ENCODE data around the gene ADGRB3. TPM values are rescaled to one million over a fixed set of nuclear protein-coding genes. Genes with fewer than 3 reads are reported as not detected.
"Not testable (repeated sequence)": the region's sequence is repeated elsewhere in the genome, so short reads cannot be mapped to it uniquely, and the experiment has no call there.

ADGRB3 gene
- total RNA-seq, 1 donor from 2014 or later, result 8.9 TPM

DNA sequence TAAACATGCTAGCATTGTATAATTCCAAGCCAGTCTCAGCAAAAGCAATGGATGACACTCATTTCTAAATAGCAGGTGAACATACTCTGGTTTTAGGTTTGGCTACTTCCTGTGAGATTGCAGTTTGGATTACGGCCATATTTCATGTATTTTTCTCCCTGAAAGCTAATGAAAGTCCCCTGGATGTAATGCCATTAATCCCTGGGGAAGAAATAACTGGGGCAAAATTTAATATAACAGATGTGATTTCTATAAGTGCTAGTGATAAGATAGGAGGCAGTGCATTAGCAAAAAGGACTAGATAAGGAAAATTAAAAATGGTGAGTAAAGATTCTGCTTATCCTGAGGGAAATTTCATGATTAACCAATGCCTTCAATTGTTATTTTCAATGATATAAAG lies 238.2 kb downstream of the ADGRB3 start:
- Mint-ChIP-seq H3K9me3 (ENCODE audit: unreplicated experiment) (no peaks in the 10 kb centered on the region), H3K36me3 (ENCODE audit: unreplicated experiment) (no peaks in the 10 kb centered on the region), H3K4me1 (ENCODE audit: unreplicated experiment) (no peaks in the 10 kb centered on the region), H3K27me3 (ENCODE audit: unreplicated experiment) (peaks cover 12% of the 10 kb centered on the region), H3K27ac (ENCODE audit: unreplicated experiment) (no peak overlapping the region), H3K4me3 (ENCODE audit: unreplicated experiment) (no peak overlapping the region)
- TF ChIP-seq, protein P1, sequence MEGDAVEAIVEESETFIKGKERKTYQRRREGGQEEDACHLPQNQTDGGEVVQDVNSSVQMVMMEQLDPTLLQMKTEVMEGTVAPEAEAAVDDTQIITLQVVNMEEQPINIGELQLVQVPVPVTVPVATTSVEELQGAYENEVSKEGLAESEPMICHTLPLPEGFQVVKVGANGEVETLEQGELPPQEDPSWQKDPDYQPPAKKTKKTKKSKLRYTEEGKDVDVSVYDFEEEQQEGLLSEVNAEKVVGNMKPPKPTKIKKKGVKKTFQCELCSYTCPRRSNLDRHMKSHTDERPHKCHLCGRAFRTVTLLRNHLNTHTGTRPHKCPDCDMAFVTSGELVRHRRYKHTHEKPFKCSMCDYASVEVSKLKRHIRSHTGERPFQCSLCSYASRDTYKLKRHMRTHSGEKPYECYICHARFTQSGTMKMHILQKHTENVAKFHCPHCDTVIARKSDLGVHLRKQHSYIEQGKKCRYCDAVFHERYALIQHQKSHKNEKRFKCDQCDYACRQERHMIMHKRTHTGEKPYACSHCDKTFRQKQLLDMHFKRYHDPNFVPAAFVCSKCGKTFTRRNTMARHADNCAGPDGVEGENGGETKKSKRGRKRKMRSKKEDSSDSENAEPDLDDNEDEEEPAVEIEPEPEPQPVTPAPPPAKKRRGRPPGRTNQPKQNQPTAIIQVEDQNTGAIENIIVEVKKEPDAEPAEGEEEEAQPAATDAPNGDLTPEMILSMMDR (IDR thresholded peaks at IDR 0.05), result no peak
- DNase-seq (ENCODE audit: extremely low spot score, unreplicated experiment), result no peak

DNA sequence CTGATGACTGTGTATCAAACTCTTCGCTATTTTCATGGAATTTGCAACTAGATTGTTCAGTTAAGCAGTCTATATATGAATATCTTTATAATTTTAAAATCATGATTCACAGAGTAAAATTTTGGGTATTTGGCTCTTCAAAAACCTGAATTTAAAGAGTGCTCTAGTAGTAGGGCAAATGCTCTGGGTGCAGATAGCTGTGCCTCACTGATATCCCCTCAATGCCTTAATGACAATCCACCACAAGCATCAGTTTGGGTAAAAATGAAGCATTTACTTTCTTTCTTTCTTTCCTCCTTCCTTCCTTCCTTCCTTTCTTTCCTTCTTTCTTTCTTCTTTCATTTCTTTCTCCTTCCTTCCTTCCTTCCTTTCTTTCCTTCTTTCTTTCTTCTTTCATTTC lies 239.7 kb downstream of the ADGRB3 start:
- Mint-ChIP-seq H3K36me3 (ENCODE audit: unreplicated experiment) (no peaks in the 10 kb centered on the region), H3K9me3 (ENCODE audit: unreplicated experiment) (no peaks in the 10 kb centered on the region), H3K4me1 (ENCODE audit: unreplicated experiment) (no peaks in the 10 kb centered on the region), H3K4me3 (ENCODE audit: unreplicated experiment) (no peak overlapping the region), H3K27ac (ENCODE audit: unreplicated experiment) (no peak overlapping the region), H3K27me3 (ENCODE audit: unreplicated experiment) (peaks cover 12% of the 10 kb centered on the region)
- TF ChIP-seq, protein P1 (IDR thresholded peaks at IDR 0.05), result no peak
- no peak for DNase-seq (ENCODE audit: extremely low spot score, unreplicated experiment)

DNA sequence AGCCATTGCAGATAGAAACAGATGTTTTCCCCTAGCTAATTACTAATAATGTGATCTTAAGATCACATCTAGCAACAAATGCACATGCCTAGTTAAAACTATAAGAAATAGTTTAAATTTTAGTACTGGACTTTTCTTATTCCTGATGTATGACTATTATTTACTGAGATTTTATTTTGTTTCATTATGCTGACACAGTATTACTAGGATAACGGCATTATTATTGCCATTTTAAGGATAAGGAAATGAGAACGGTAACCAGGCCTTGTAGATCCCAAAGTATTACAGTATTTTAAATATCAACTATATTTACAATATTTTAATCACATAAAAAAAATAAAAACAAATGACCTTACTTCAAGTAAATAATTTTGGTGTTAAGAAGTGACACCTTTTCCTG lies 240.3 kb downstream of the ADGRB3 start:
- TF ChIP-seq, protein P1 (IDR thresholded peaks at IDR 0.05), result no peak
- H3K27ac Mint-ChIP-seq (ENCODE audit: unreplicated experiment), result no peak overlapping the region

DNA sequence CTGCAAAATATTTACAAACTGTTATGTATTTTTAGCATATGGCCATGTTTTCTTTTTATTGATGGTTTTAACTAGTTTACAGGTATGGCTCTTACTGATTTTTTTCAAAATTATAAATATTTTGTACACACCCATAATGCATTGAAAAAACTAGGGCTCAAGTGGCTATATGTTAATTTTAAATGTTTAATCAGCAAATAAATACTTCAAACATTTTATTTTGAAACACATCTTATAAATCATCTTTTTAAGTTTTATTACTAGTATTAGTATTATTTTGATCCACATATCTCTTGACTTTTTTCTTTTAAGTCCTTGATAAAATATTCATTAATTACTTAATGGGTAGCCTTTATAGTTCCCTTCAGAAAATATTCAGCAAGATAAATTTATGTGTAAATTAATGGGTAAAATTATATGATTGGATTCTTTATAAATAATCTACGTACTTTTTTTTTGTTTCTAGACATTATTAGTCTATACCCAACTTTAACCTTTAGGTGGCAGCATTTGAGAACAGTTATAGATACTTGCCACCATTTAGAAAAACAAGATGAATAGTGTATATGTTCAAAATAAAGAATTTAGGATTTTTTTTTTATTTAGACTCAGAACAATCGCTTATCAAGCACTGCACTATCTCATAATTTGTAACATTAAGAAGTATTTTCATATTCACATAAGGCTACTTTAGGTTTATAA lies 241.9 kb downstream of the ADGRB3 start:
- TF ChIP-seq, protein P1 (IDR thresholded peaks at IDR 0.05), result peak; percentile 61
- Mint-ChIP-seq H3K4me3 (ENCODE audit: unreplicated experiment) (no peak overlapping the region), H3K4me1 (ENCODE audit: unreplicated experiment) (no peaks in the 10 kb centered on the region), H3K36me3 (ENCODE audit: unreplicated experiment) (no peaks in the 10 kb centered on the region), H3K9me3 (ENCODE audit: unreplicated experiment) (no peaks in the 10 kb centered on the region), H3K27ac (ENCODE audit: unreplicated experiment) (no peak overlapping the region), H3K27me3 (ENCODE audit: unreplicated experiment) (peaks cover 12% of the 10 kb centered on the region)
- DNase-seq (ENCODE audit: extremely low spot score, unreplicated experiment), result no peak

More for the DNA sequence above, 240.3 kb downstream of the ADGRB3 start:
- DNase-seq (ENCODE audit: extremely low spot score, unreplicated experiment), result no peak
- Mint-ChIP-seq H3K27me3 (ENCODE audit: unreplicated experiment) (peaks cover 12% of the 10 kb centered on the region), H3K9me3 (ENCODE audit: unreplicated experiment) (no peaks in the 10 kb centered on the region), H3K36me3 (ENCODE audit: unreplicated experiment) (no peaks in the 10 kb centered on the region), H3K4me1 (ENCODE audit: unreplicated experiment) (no peaks in the 10 kb centered on the region), H3K4me3 (ENCODE audit: unreplicated experiment) (no peak overlapping the region)

DNA sequence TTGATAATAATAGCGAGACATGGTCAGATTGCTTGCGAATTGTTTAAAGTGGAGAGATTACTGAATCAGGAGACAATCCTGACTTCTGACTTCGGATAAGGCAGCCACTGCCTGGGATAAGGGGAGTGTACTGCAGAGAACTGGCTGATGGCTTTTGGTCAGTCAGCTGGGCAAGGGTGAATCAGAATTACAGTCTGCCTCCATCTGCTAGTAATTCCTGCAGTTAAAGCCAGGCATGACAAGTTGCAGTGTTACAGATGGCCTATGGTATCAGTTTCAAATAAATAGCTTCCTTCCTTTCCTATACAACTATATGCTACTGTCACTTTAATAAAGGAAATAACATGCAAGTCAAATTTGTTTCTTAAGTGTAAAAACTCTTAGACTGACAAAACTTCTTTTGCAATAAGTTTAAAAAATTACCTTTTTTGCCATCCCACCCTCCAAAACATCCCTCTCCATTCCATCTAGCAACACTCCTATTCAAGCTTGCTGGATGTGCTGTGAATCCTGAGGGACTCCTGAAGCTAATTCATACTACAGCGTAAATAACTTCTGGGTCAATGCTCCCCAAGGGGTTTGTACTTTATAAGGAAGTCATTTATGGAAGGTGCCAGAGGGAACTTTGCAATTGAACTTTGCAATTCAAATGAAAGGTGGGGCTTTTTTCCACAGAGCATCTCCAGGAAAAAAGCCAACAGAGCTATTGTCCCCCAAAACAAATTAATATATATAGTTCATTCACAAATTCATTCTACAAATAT lies 245.2 kb downstream of the ADGRB3 start:
- H3K27me3 Mint-ChIP-seq (ENCODE audit: unreplicated experiment), result peaks cover 3% of the 10 kb centered on the region
- H3K9me3 Mint-ChIP-seq (ENCODE audit: unreplicated experiment), result no peaks in the 10 kb centered on the region
- no peak for DNase-seq (ENCODE audit: extremely low spot score, unreplicated experiment)
- no peak overlapping the region for H3K4me3 Mint-ChIP-seq (ENCODE audit: unreplicated experiment)
- TF ChIP-seq, protein P1 (IDR thresholded peaks at IDR 0.05), result no peak
- no peak overlapping the region for H3K27ac Mint-ChIP-seq (ENCODE audit: unreplicated experiment)
- no peaks in the 10 kb centered on the region for H3K4me1 Mint-ChIP-seq (ENCODE audit: unreplicated experiment)
- H3K36me3 Mint-ChIP-seq (ENCODE audit: unreplicated experiment), result no peaks in the 10 kb centered on the region

DNA sequence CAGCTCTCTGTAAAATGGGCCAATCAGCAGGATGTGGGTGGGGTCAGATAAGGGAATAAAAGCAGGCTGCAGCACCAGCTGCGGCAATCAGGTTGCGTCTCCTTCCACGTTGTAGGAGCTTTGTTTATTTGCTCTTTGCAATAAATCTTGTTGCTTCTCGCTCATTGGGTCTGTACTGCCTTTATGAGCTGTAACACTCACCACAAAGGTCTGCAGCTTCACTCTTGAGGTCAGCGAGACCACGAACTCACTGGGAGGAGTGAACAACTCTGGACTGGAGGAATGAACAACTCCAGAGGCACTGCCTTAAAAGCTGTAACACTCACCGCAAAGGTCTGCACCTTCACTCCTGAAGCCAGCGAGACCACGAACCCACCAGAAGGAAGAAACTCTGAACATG lies 248.2 kb downstream of the ADGRB3 start:
- not testable (repeated sequence) for H3K4me1 Mint-ChIP-seq (ENCODE audit: unreplicated experiment); H3K9me3 Mint-ChIP-seq (ENCODE audit: unreplicated experiment); H3K27me3 Mint-ChIP-seq (ENCODE audit: unreplicated experiment); H3K27ac Mint-ChIP-seq (ENCODE audit: unreplicated experiment); H3K36me3 Mint-ChIP-seq (ENCODE audit: unreplicated experiment); DNase-seq (ENCODE audit: extremely low spot score, unreplicated experiment); H3K4me3 Mint-ChIP-seq (ENCODE audit: unreplicated experiment)

Measured in osteocyte (in vitro differentiated cells).